OCI-LY3 (cell line): Measurements from ENCODE around the gene SRP19.

ENCODE experiments used
- H2AFZ ChIP-seq: fragments of 200-600, 300-600 bp; shearing (Covaris generic); 2 replicates; pipeline ENCODE4 v1.6.0; 2014; ENCODE audit warnings: antibody characterized with exemption, low read depth, low read length
- H3K27ac ChIP-seq: fragments of 200-600, 300-600 bp; sonication (generic); 2 replicates; pipeline ENCODE4 v1.5.1; 2014; ENCODE audit warnings: mild to moderate bottlenecking, low read length, moderate library complexity, mixed read lengths
- H3K27me3 ChIP-seq: fragments of 200-600, 300-600 bp; sonication (generic); 2 replicates; pipeline ENCODE4 v1.6.1; 2014; ENCODE audit warnings: low read depth, low read length, mixed read lengths
- H3K36me3 ChIP-seq: fragments of 200-600, 300-600 bp; sonication (generic); replicated peaks from 2 replicates; pipeline ENCODE3; 2014; ENCODE audit warnings: low read depth, low read length, mixed read lengths
- H3K4me1 ChIP-seq: fragments of 300-600, 200-600 bp; sonication (generic); 2 replicates; pipeline ENCODE4 v1.6.1; 2014; ENCODE audit warnings: low read length, mixed read lengths
- H3K4me2 ChIP-seq: fragments of 200-600, 300-600 bp; sonication (generic); 2 replicates; pipeline ENCODE4 v1.6.1; 2014; ENCODE audit warnings: low read length, mixed read lengths
- H3K4me3 ChIP-seq: fragments of 300-600, 200-600 bp; sonication (generic); 2 replicates; pipeline ENCODE4 v1.5.1; 2014; ENCODE audit warnings: antibody characterized with exemption, mild to moderate bottlenecking, low read length, moderate library complexity
- H3K79me2 ChIP-seq: fragments of 300-600, 200-600 bp; shearing (Covaris generic); 2 replicates; pipeline ENCODE4 v1.6.1; 2014; ENCODE audit warnings: mild to moderate bottlenecking, low read length, mixed read lengths
- H3K9ac ChIP-seq: fragments of 300-600, 200-600 bp; shearing (Covaris generic); 2 replicates; pipeline ENCODE4 v1.6.0; 2014; ENCODE audit warnings: mild to moderate bottlenecking, low read length, moderate library complexity
- H3K9me3 ChIP-seq: fragments of 200-600, 300-600 bp; shearing (Covaris generic); 2 replicates; pipeline ENCODE4 v1.6.1; 2014; ENCODE audit warnings: low read length, mixed read lengths; ENCODE audit not compliant: insufficient read depth
- H4K20me1 ChIP-seq: fragments of 200-600, 300-600 bp; sonication (generic); 2 replicates; pipeline ENCODE4 v1.6.1; 2016; ENCODE audit warnings: low read length, mixed read lengths; ENCODE audit not compliant: insufficient read depth
- EZH2phosphoT487 ChIP-seq: fragments of 200-600 bp; shearing (Covaris generic); IDR thresholded peaks from 2 replicates; pipeline ENCODE4 v1.6.1; 2018; ENCODE audit warnings: antibody characterized with exemption, mixed run types, low read depth
- TF ChIP-seq, protein P1 (sequence below): fragments of 200-600, 300-600 bp; sonication (generic); IDR thresholded peaks from 2 replicates; pipeline ENCODE4 v1.5.1; 2014; ENCODE audit warnings: antibody characterized with exemption, low read length, low read depth

The SRP19 gene

DNA sequence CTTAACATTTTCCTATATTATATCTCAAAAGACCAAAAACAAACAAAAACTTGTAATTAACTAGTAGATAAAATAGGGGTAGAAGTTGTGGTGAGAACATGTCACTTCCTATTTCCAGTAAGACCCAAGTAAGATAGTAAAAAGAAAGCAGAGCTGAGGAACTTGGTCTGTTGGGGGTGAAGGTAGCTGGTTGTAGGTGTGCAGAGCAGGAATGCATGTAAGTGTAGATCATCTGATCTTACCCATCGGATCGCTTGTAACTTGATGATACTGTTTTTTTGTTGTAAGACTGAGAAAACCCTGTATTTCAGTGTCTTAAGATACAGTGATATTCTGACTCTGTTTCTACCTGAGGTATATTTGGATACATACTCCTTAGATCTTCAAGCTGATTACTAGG is 5.7 kb downstream of the SRP19 start:
- no peak overlapping the region for H3K4me3 ChIP-seq
- H3K4me1 ChIP-seq: peaks cover 31% of the 10 kb centered on the region
- H2AFZ ChIP-seq: no peak overlapping the region
- H3K36me3 ChIP-seq: peaks cover 35% of the 10 kb centered on the region
- peaks cover 52% of the 10 kb centered on the region for H3K79me2 ChIP-seq
- no peak overlapping the region for H3K4me2 ChIP-seq
- no peaks in the 10 kb centered on the region for H3K9me3 ChIP-seq
- H4K20me1 ChIP-seq: peaks cover 4% of the 10 kb centered on the region; the same call in 1 of the 2 replicates
- TF ChIP-seq EZH2phosphoT487: no peak
- TF ChIP-seq, protein P1, sequence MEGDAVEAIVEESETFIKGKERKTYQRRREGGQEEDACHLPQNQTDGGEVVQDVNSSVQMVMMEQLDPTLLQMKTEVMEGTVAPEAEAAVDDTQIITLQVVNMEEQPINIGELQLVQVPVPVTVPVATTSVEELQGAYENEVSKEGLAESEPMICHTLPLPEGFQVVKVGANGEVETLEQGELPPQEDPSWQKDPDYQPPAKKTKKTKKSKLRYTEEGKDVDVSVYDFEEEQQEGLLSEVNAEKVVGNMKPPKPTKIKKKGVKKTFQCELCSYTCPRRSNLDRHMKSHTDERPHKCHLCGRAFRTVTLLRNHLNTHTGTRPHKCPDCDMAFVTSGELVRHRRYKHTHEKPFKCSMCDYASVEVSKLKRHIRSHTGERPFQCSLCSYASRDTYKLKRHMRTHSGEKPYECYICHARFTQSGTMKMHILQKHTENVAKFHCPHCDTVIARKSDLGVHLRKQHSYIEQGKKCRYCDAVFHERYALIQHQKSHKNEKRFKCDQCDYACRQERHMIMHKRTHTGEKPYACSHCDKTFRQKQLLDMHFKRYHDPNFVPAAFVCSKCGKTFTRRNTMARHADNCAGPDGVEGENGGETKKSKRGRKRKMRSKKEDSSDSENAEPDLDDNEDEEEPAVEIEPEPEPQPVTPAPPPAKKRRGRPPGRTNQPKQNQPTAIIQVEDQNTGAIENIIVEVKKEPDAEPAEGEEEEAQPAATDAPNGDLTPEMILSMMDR: no peak
- H3K27ac ChIP-seq: peak overlapping the region; percentile 32
- no peaks in the 10 kb centered on the region for H3K27me3 ChIP-seq
- no peak overlapping the region for H3K9ac ChIP-seq

- H2AFZ ChIP-seq: no peak overlapping the region
- H3K36me3 ChIP-seq: peaks cover 34% of the 10 kb centered on the region
- no peak for TF ChIP-seq EZH2phosphoT487
- TF ChIP-seq, protein P1: no peak
- H3K4me3 ChIP-seq: no peak overlapping the region
- no peak overlapping the region for H3K4me2 ChIP-seq
- no peaks in the 10 kb centered on the region for H3K9me3 ChIP-seq
- H3K9ac ChIP-seq: no peak overlapping the region
- peaks cover 26% of the 10 kb centered on the region for H3K4me1 ChIP-seq
- no peaks in the 10 kb centered on the region for H3K27me3 ChIP-seq
- H4K20me1 ChIP-seq: peaks cover 4% of the 10 kb centered on the region; the same call in 1 of the 2 replicates
- peaks cover 46% of the 10 kb centered on the region for H3K79me2 ChIP-seq
- no peak overlapping the region for H3K27ac ChIP-seq
Observed at GRCh38 chr5:112867411-112867810, 6.3 kb downstream of the SRP19 start.

GRCh38 chr5:112869948-112870347 is 8.9 kb downstream of the SRP19 start:
- peaks cover 4% of the 10 kb centered on the region; the same call in 1 of the 2 replicates for H4K20me1 ChIP-seq
- peaks cover 22% of the 10 kb centered on the region for H3K79me2 ChIP-seq
- no peak overlapping the region for H2AFZ ChIP-seq
- no peak overlapping the region for H3K4me2 ChIP-seq
- H3K27ac ChIP-seq: no peak overlapping the region
- no peak for TF ChIP-seq EZH2phosphoT487
- TF ChIP-seq, protein P1: no peak
- H3K9me3 ChIP-seq: no peaks in the 10 kb centered on the region
- H3K4me3 ChIP-seq: no peak overlapping the region
- H3K36me3 ChIP-seq: peaks cover 17% of the 10 kb centered on the region
- no peaks in the 10 kb centered on the region for H3K27me3 ChIP-seq
- H3K9ac ChIP-seq: no peak overlapping the region
- H3K4me1 ChIP-seq: peaks cover 20% of the 10 kb centered on the region

GRCh38 chr5:112870966-112871365 is 9.9 kb downstream of the SRP19 start:
- Histone ChIP-seq H3K36me3 (peaks cover 17% of the 10 kb centered on the region), H3K79me2 (peaks cover 22% of the 10 kb centered on the region), H4K20me1 (peaks cover 4% of the 10 kb centered on the region; the same call in 1 of the 2 replicates)

More at GRCh38 chr5:112870966-112871365, 9.9 kb downstream of the SRP19 start:
- Histone ChIP-seq H3K9ac (no peak overlapping the region), H2AFZ (no peak overlapping the region), H3K4me3 (no peak overlapping the region), H3K4me1 (peaks cover 20% of the 10 kb centered on the region), H3K4me2 (no peak overlapping the region), H3K9me3 (no peaks in the 10 kb centered on the region), H3K27ac (no peak overlapping the region), H3K27me3 (no peaks in the 10 kb centered on the region)
- TF ChIP-seq EZH2phosphoT487: no peak
- TF ChIP-seq, protein P1: no peak
